ENCODE data around the gene ZNF423. TPM values are rescaled to one million over a fixed set of nuclear protein-coding genes. Genes with fewer than 3 reads are reported as not detected.

ZNF423 gene
- total and polyA plus RNA-seq, 7 donors = 0.69 to 19.7 (median 3.6) TPM

GRCh38 chr16:49858200-49859124 lies 2.5 kb upstream of the ZNF423 start:
- peak in 1 of 4 donors; percentile 6 for TF ChIP-seq POLR2AphosphoS5 (IDR thresholded peaks at IDR 0.05)
- TF ChIP-seq POLR2A (IDR thresholded peaks at IDR 0.05) = no peak
- no peak for TF ChIP-seq EP300 (IDR thresholded peaks at IDR 0.05)
- TF ChIP-seq, protein P1, sequence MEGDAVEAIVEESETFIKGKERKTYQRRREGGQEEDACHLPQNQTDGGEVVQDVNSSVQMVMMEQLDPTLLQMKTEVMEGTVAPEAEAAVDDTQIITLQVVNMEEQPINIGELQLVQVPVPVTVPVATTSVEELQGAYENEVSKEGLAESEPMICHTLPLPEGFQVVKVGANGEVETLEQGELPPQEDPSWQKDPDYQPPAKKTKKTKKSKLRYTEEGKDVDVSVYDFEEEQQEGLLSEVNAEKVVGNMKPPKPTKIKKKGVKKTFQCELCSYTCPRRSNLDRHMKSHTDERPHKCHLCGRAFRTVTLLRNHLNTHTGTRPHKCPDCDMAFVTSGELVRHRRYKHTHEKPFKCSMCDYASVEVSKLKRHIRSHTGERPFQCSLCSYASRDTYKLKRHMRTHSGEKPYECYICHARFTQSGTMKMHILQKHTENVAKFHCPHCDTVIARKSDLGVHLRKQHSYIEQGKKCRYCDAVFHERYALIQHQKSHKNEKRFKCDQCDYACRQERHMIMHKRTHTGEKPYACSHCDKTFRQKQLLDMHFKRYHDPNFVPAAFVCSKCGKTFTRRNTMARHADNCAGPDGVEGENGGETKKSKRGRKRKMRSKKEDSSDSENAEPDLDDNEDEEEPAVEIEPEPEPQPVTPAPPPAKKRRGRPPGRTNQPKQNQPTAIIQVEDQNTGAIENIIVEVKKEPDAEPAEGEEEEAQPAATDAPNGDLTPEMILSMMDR (IDR thresholded peaks at IDR 0.05) = peak in 1 of 4 experiments; percentile 8
- DNase-seq = peak; percentile 83
- WGBS, 2 donors = 1% methylated on average over 90 of the region's 90 CpGs
- peaks cover 0 to 36% (median 34%) of the 10 kb centered on the region in 4 donors for H3K4me1 ChIP-seq
- no peaks in the 10 kb centered on the region for H3K36me3 ChIP-seq
- peaks cover 0 to 15% (median 8%) of the 10 kb centered on the region in 3 donors for H3K27me3 ChIP-seq
- H3K4me3 ChIP-seq = peak overlapping the region; percentile 32 to 84 (median 82)
- H3K9me3 ChIP-seq = no peaks in the 10 kb centered on the region
- intact Hi-C loops (cut with DNase I) = loop anchor here (5.0 kb wide), 3 partner anchors 106 to 366 kb away; no protein-coding TSS in a partner anchor
- peak overlapping the region; percentile 89 to 96 (median 92) for H3K27ac ChIP-seq

- Histone ChIP-seq H3K9me3 (no peaks in the 10 kb centered on the region), H3K27ac (peak overlapping the region; percentile 89 to 96 (median 92)), H3K27me3 (peaks cover 0 to 18% (median 8%) of the 10 kb centered on the region in 3 donors), H3K4me3 (peak overlapping the region; percentile 15 to 84 (median 82)), H3K36me3 (no peaks in the 10 kb centered on the region), H3K4me1 (peaks cover 0 to 40% (median 34%) of the 10 kb centered on the region in 4 donors)
- peak; percentile 82 for DNase-seq
- peak in 3 of 4 donors; percentile 28 to 53 (median 46) for TF ChIP-seq POLR2AphosphoS5 (IDR thresholded peaks at IDR 0.05)
- no peak for TF ChIP-seq POLR2A (IDR thresholded peaks at IDR 0.05)
- TF ChIP-seq, protein P1 (IDR thresholded peaks at IDR 0.05) = peak; percentile 23 to 70 (median 58)
- WGBS, 2 donors = 1% methylated on average over 52 of the region's 52 CpGs
- intact Hi-C loops (cut with DNase I) = loop anchor here (5.0 kb wide), 3 partner anchors 105 to 365 kb away; no protein-coding TSS in a partner anchor
Measured at GRCh38 chr16:49857423-49858181, 1.7 kb upstream of the ZNF423 start.

DNA sequence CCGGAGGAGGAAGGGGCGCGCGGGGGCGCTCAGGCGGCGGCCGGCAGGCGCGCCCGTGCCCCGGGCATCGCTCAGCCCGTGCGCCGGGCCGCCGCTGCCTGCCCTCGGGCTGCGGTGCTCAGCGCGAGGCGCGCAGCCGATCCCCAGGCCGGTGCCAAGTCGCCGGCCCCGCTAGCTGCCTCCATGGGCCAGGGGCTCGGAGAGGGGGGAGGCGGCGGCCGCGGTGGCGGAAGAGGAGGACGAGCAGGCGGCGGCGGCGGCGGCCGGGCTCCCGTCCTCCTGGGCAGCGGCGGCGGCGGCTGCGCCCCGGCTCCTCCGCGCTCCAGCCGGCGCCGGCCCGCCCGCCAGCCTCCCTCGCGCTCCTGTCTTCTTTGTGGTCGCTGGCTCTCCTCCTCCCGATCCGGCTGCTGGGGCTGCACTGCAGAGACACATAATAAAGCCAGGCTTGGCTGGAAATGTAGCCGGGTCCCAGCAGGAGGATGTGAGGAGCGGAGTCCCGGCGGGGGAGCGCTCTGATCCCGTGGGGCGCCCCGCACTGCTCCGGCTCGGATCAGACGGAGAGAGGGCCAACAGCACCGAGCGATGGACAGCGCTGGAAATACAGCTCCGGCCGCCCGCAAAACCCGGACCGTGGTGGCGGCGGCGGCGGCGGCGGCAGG lies 889 bp upstream of the ZNF423 start:
- H3K9me3 ChIP-seq = no peaks in the 10 kb centered on the region
- no peaks in the 10 kb centered on the region for H3K36me3 ChIP-seq
- H3K27ac ChIP-seq = peak overlapping the region; percentile 89 to 96 (median 92)
- H3K4me1 ChIP-seq = peaks cover 0 to 40% (median 34%) of the 10 kb centered on the region in 4 donors
- peaks cover 0 to 20% (median 8%) of the 10 kb centered on the region in 3 donors for H3K27me3 ChIP-seq
- 0 to 1% methylated on average over 86 of the region's 86 CpGs for WGBS, 2 donors
- peak; percentile 29 to 54 (median 47) for TF ChIP-seq POLR2AphosphoS5 (IDR thresholded peaks at IDR 0.05)
- TF ChIP-seq, protein P1 (IDR thresholded peaks at IDR 0.05) = no peak
- no peak for TF ChIP-seq EP300 (IDR thresholded peaks at IDR 0.05)
- no peak for TF ChIP-seq POLR2A (IDR thresholded peaks at IDR 0.05)
- DNase-seq = peak; percentile 91
- intact Hi-C loops (cut with DNase I) = loop anchor here (5.0 kb wide), 3 partner anchors 104 to 364 kb away; no protein-coding TSS in a partner anchor
- peak overlapping the region; percentile 65 to 84 (median 82) for H3K4me3 ChIP-seq

DNA sequence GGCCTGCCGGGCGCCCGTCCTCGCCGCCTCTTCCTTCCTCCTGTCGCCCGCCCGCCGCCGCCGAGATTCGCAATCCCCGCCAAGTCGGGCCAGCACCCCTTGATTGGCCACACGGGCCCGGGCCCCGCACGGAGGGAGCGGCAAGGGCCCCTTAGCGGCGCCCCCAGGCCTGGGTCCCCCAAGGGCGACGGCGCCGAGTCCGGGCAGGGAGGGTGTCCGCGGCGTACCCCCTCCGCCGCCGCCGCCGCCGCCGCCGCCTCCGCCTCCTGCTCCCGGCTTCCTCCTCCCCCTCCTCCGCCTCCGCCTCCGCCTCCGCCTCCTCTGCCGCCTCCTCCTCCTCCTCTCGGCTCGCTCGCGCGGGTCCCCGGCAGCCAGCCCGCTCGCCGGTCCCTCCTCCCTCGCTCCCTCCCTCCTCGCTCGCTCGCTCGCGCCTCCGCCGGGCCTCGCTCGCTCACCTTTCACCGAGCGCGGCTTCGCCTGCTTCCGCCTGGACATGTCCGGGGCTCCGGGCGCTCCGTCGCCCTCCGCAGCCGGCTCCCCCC lies 561 bp downstream of the ZNF423 start:
- WGBS, 2 donors = 0 to 1% methylated on average over 75 of the region's 75 CpGs
- H3K4me3 ChIP-seq = peak overlapping the region; percentile 65 to 84 (median 82)
- no peaks in the 10 kb centered on the region for H3K9me3 ChIP-seq
- intact Hi-C loops (cut with DNase I) = loop anchor here (5.0 kb wide), 3 partner anchors 103 to 363 kb away; no protein-coding TSS in a partner anchor
- no peak for TF ChIP-seq EP300 (IDR thresholded peaks at IDR 0.05)
- peak; percentile 31 to 81 (median 62) for TF ChIP-seq POLR2AphosphoS5 (IDR thresholded peaks at IDR 0.05)
- TF ChIP-seq, protein P1 (IDR thresholded peaks at IDR 0.05) = no peak
- peak in 1 of 2 donors; percentile 21 for TF ChIP-seq POLR2A (IDR thresholded peaks at IDR 0.05)
- no peaks in the 10 kb centered on the region for H3K36me3 ChIP-seq
- H3K4me1 ChIP-seq = peaks cover 0 to 45% (median 34%) of the 10 kb centered on the region in 4 donors
- H3K27ac ChIP-seq = peak overlapping the region; percentile 89 to 96 (median 92)
- peaks cover 0 to 20% (median 8%) of the 10 kb centered on the region in 3 donors for H3K27me3 ChIP-seq
- DNase-seq = peak; percentile 94
